ENCODE data around the gene IFT27. TPM values are rescaled to one million over a fixed set of nuclear protein-coding genes. Genes with fewer than 3 reads are reported as not detected.
"Not testable (repeated sequence)": the region's sequence is repeated elsewhere in the genome, so short reads cannot be mapped to it uniquely, and the experiment has no call there.

IFT27 gene
- total RNA-seq, 1 donor from 2014 or later, result 12.0 TPM

GRCh38 chr22:36756746-36757655 is 18.9 kb downstream of the IFT27 start:
- no peak for DNase-seq (ENCODE audit: low read depth)
- TF ChIP-seq CTCF (conservative IDR thresholded peaks at IDR 0.05; ENCODE audit: low read depth, low read length), result no peak
- H3K4me3 ChIP-seq (ENCODE audit: low read depth, low read length), result no peak overlapping the region

- no peak for TF ChIP-seq CTCF (conservative IDR thresholded peaks at IDR 0.05; ENCODE audit: low read depth, low read length)
- no peak overlapping the region for H3K4me3 ChIP-seq (ENCODE audit: low read depth, low read length)
Observed at GRCh38 chr22:36756031-36756430, 19.9 kb downstream of the IFT27 start.

GRCh38 chr22:36755316-36755715 is 20.6 kb downstream of the IFT27 start:
- no peak for DNase-seq (ENCODE audit: low read depth)
- TF ChIP-seq CTCF (conservative IDR thresholded peaks at IDR 0.05; ENCODE audit: low read depth, low read length), result no peak

More at GRCh38 chr22:36756031-36756430, 19.9 kb downstream of the IFT27 start:
- DNase-seq (ENCODE audit: low read depth), result no peak

GRCh38 chr22:36754881-36755280 is 21.0 kb downstream of the IFT27 start:
- DNase-seq (ENCODE audit: low read depth); H3K4me3 ChIP-seq (ENCODE audit: low read depth, low read length): not testable (repeated sequence)

More at GRCh38 chr22:36755316-36755715, 20.6 kb downstream of the IFT27 start:
- no peak overlapping the region for H3K4me3 ChIP-seq (ENCODE audit: low read depth, low read length)

- H3K4me3 ChIP-seq (ENCODE audit: low read depth, low read length), result no peak overlapping the region
- no peak for TF ChIP-seq CTCF (conservative IDR thresholded peaks at IDR 0.05; ENCODE audit: low read depth, low read length)
- no peak for DNase-seq (ENCODE audit: low read depth)
Observed at GRCh38 chr22:36753916-36754315, 22.0 kb downstream of the IFT27 start.

GRCh38 chr22:36753120-36753802 is 22.7 kb downstream of the IFT27 start:
- no peak for TF ChIP-seq CTCF (conservative IDR thresholded peaks at IDR 0.05; ENCODE audit: low read depth, low read length)
- no peak for DNase-seq (ENCODE audit: low read depth)
- no peak overlapping the region for H3K4me3 ChIP-seq (ENCODE audit: low read depth, low read length)

GRCh38 chr22:36746375-36746970 is 29.4 kb downstream of the IFT27 start:
- no peak for TF ChIP-seq CTCF (conservative IDR thresholded peaks at IDR 0.05; ENCODE audit: low read depth, low read length)
- no peak for DNase-seq (ENCODE audit: low read depth)
- no peak overlapping the region for H3K4me3 ChIP-seq (ENCODE audit: low read depth, low read length)
